Peyer's patch (tissue), 4 donors: ENCODE measurements around the gene NPEPPS.

Experiments
- CTCF ChIP-seq, 6 experiments: fragments of 450-650 bp in 4 of 6; fragments of 200-600 bp in 2 of 6; sonication (generic) in 1 of 6; IDR thresholded peaks; one replicate each; pipeline ENCODE4 v1.5.1; 2017 to 2019; ENCODE audit warnings: antibody characterized with exemption in 6 of 6, mild to moderate bottlenecking in 3 of 6, moderate library complexity in 1 of 6
- POLR2A ChIP-seq, 2 donors: fragments of 450-650 bp; IDR thresholded peaks; one replicate each; pipeline ENCODE4 v1.5.1; 2017; ENCODE audit warnings: antibody characterized with exemption in 2 of 2, mild to moderate bottlenecking in 2 of 2, moderate library complexity in 2 of 2

GRCh38 chr17:47670064-47670463 is 139.2 kb downstream of the NPEPPS start:
- TF ChIP-seq CTCF (IDR thresholded peaks at IDR 0.05) = no peak
- no peak for TF ChIP-seq POLR2A (IDR thresholded peaks at IDR 0.05)
